ENCODE measurements around the gene C17orf107.

The C17orf107 gene

GRCh38 chr17:4950075-4950745, 50.9 kb downstream of the C17orf107 start:
- no peak for DNase-seq

DNA sequence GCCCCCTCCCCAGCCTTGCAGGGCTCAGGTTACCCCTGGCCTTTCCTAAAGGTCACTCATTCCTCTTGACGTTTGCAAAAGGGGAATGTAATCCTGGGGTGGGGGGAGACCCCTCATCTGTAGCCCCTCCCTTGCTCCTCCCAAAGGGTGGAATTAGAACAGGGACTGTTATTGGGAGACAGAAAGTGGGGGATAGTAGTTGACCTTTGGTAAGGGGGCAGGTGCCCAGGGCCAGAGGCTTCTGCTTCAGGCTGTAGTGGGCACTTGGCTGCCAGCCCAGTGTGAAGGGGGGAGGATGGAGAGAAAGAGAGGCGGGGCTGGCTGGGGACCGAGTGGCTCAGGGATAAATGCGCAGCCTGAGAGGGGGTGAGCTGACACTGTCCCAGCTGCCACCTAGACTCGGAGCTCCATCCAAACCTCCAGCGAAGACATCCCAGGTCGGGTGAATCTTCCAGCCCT, 51.4 kb downstream of the C17orf107 start, which contains the start of gene ENO3:
TSS of gene ENO3 (plus strand) at position 374 of the 459 bp plus-strand sequence. CDS start 711 bp downstream, outside the sequence.
- DNase-seq = peak; percentile 11

- DNase-seq = no peak
Observed at GRCh38 chr17:4951486-4951885, 52.1 kb downstream of the C17orf107 start.
